HG02678 (cell line): ENCODE measurements around the gene SORBS1.

Source experiments
- ATAC-seq: cut with Tn5 transposase; IDR thresholded peaks from one replicate; pipeline ENCODE4 v1.9.1; 2021; ENCODE audit warnings: mild to moderate bottlenecking, moderate library complexity; ENCODE audit not compliant: unreplicated experiment

Gene SORBS1

DNA sequence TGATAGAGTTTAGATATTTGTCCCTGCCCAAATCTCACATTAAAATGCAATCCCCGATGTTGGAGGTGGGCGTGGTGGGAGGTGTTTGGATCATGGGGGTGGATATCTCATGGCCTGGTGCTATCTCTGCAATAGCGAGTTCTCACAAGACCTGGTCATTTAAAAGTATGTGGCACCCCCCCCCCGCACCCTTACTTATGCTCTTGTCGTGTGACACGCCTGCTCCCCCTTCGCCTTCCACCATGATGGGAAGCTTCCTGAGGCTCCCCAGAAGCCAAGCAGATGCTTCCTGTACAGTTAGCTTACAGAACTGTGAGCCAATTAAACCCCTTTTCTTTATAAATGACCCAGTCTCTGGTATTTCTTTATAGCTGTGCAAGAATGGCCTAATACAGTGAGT, 118.8 kb downstream of the SORBS1 start:
- no peak for ATAC-seq

DNA sequence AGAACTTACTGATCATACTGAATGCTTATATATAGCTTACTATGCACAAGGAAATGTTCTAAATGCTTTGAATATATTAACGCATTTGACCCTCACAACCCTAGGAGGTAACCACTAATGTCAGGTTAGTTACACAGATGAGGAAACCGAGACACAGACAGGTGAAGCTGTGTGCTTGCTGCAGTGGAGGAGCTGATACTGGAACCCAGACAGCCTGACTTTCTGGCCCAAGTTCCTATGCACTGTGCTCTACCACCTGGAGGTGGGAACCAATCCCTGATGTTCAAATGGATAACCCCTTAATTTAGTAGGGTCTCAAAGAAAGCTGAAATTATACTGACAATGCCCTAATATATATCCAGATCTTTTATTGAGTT, 119.6 kb downstream of the SORBS1 start:
- ATAC-seq, result no peak

DNA sequence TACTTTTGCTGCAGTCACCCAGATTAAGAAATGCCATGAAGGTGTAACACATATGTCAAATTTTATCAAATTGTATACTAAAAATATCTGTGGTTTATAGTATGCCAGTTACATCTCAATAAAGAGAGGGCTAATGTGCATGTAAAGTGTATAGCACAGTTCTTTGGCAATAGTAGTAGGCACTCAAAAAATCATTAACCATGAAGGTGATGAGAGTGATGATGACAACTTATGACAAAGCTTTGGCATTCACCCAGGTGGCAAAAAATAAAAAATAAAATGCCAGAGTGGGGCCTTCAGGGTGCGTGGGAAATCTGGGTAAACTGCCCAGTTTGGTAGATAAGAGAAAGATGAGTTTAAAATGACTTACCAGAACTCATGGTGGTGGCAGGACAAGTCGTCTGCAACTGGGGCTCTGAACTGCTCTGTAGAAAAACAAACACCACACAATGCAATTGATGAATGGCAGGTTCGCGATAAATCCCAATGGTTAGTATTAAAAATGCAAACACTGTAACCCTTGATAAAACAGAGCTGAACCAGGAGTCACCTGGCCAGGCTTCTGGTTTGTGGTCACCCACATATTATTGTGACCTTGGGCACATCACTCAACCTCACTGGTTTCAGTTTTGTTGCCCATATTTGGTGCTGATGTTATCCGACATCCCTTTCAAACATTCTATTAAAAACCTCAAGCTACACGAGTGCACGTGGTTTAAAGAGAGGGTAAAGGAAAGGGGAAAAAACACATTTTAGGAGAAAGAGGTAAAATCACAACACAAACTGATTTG, 120.2 kb downstream of the SORBS1 start:
- peak; percentile 86 for ATAC-seq

DNA sequence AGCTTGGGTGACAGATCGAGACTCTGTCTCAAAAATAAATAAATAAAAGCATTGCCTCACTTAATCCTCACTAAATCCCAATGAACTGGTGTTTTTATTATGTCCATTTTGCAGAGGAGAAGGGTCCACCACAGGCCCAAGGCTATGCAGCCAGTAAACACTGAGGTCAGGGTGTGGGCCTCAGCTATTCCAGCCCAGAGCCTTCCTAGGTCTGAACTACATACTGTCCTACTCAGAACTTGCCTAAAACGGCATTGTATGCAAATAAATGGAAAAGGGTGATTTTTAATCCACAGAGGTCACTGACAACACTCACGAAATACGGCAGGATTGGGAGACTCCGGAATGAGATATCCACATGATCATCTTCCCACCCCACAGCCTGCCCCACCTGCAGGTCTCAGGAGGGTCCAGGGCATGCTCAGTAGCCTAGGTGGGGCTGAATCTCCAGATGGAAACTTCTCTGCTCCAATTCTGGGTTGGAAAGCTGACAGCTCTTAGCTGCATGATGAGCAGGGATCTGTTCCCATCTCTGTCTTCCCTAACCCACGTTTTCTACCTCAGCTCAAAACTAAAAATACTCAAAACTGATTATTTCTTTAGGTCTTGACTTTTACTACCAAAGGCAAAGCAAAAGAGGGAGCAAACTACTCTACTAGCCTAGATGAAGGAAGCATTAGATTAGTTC, 121.0 kb downstream of the SORBS1 start:
- no peak for ATAC-seq

DNA sequence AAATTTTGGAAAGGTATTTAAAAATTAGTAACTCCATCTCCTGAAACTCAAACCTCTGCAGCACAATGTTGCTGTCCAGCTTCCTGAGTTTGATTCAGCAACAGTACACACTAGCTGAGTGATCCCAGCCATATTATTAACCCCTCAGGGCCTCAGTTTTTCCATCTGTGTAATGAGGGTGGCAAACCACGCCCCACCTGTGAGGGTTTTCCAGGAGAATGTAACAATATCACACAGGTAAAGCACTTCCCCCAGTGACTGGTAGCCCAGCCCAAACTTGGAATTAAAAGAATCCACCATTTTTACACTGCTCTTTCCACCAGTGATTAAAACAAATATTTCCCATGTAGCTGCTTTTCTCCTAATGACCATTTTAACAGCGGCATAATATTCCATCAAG, 122.4 kb downstream of the SORBS1 start:
- ATAC-seq, result no peak

DNA sequence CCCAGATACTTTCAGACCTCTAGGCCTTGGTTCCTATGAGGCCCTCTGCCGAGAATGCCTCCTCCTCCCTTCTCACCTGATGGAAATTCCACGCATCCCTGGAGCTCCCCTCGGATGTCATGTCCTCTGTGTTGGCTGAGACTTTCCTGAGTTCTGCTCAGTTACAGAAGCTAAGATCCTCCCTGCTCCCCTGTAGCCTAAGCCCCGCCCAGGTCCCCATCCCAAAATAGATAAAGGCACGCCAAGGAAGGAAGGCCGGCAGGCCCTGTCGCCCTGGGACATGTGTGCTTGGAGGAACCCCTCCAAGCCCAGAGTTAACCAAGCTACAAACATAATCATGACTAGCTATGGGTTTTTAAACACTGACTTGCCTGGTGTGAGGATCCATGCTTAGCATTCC, 123.5 kb downstream of the SORBS1 start:
- no peak for ATAC-seq

DNA sequence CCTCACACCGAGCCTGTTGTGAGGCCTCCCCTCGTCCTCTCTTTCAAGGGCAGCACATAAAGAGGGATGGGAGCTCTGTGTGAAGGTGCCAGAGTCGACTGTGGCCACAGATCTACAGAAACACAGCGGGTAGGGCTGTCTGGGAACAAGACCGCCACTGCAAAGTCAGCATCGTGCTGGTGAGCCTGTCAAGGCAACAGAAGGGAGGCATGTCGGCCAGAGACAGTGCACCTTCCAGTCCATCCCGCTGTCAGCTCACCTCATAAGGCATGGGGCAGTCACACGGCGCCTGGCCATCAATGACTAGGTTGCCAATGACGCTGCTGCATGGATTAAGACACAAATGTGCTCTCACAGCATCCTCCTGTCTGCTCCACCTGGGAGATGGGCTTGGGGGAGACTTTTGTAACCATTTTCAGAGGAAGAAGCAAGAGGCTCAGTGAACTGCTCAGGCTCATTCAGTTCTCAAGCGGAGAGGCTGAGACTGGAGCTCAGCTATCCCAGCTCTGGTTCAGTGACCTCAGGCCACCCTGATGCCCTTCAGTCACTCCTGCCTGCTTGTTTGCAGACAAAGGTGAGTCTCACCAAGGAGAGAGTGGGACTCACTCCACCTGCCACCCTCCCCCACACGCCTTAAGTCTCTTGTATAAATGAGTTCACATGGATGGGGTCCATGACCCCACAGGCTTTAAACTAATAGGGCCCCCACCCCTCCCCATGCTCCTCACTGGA, 125.5 kb downstream of the SORBS1 start:
- ATAC-seq, result no peak

DNA sequence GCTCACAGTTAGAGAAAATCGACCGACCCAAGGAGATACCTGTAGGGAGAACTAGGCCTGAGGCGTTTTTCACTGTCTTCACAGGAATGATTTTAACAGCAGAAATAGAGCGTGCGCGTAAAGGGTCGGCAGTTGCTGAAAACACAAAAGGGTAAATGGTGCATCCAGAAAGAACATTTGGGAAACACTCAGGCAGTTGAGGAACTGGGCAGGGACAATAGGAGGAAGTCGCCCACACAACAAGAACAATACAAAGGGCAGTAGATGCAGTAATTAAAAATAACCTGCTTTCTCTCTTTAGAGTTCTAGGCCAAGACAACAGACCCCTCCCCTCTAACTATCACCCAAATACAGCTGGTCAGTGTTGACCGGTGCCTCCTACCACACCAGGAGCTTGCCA, 126.6 kb downstream of the SORBS1 start:
- ATAC-seq, result no peak

DNA sequence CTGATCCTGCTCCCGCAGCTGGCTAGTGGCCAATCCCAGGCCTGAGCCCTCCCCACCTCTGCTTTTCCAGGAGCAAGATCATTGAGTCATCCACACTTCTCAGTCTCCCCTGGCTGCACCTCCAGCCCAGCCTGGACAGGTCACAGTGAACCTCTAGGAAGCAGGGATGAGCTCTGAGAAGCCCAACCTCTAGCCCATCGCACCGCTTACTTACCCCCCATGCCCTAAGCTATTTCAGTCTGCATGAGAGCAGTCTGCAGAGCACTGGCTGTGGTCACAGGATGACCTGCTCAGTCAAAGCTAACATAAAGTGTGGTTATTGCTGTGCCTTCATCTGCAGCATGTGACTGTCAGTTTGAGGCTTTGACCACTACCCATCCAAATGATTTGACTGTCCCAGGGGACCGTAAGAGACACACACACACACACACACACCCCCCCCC, 129.2 kb downstream of the SORBS1 start:
- ATAC-seq, result peak; percentile 46

DNA sequence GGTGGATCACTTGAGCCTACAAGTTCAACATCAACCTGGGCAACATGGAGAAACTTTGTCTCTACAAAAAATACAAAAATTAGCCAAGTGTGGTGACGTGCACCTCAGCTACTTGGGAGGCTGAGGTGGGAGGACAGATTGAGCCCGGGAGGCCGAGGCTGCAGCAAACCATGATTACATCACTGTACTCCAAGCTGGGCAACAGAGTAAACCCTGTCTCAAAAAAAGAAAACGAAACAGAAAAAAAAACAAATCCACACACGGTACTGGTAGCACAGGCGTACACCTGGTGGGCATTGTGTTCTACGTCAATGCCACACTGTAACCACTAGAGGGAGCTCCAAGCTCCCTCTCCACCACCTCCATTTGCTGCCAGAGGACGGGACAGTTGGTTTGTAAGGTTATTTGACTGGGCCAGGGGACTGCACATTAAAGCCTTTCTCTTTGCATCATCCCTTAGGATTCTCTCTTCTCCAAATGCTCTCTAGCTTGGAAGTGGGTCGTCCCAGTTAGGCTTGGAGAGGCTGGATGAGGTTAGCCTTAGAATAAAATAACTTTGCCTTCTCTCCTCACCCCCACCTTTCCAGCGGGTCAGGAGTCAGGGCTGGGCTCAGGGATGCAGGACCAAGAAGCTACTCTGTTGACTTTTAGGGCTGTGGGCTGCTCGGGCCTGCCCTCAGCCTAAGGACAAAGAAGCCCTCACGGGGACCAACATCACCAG, 130.8 kb downstream of the SORBS1 start:
- peak; percentile 91 for ATAC-seq

DNA sequence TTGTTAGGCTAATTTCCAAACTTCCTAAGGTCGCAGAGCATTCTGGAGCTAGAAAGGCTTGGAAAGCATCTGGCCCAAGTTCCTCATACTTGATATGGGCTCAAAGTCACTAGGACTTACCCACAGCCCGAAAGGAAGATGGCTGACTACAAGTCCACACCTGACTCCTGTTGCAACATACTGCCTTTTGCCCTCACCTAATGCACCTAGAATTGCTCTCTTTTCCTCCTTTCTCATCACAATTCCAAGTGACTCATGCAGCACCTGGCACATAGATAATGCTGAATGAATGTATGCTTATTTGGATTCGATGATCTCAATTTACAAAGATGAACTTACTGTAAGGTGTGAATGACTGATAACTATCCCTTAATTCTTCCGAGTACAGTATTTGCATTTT, 131.5 kb downstream of the SORBS1 start:
- ATAC-seq, result no peak

DNA sequence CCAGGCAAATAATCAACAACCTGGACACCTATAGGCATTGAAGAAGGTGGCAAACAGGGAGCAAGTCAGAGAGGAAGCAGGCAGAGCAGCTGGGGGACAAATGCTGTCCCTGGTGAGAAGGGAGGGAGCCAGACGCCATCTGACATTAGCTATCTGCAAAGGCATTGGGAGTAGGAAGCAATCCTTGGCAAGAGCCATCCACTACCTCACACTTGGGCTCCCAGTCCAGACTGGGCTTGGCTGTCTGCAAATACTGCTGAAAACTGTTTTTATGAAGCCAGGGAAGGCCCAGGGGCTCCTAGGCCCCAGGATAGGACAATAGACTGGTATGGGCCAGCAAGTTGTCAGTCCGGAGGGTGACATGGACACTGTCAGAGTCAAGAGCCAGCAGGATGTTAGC, 132.5 kb downstream of the SORBS1 start:
- no peak for ATAC-seq

DNA sequence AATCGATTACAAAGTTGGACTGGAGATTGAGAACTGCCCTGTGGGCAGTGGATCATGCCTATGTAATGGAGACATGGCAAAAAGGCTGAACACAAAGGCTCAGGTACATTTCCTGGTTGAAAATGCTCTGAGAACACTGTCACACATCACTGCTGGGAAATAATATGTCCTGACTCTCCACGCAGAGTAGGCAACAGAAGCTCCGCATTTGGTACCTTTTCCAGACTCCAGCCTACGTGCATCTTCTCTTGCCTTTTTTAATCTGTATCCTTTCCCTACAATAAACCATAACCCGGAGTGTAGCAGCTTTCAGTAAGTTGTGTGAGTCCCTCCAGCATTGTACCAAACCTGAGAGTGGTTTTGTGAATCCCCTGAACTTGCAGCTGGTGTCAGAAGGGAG, 134.7 kb downstream of the SORBS1 start:
- ATAC-seq, result no peak

DNA sequence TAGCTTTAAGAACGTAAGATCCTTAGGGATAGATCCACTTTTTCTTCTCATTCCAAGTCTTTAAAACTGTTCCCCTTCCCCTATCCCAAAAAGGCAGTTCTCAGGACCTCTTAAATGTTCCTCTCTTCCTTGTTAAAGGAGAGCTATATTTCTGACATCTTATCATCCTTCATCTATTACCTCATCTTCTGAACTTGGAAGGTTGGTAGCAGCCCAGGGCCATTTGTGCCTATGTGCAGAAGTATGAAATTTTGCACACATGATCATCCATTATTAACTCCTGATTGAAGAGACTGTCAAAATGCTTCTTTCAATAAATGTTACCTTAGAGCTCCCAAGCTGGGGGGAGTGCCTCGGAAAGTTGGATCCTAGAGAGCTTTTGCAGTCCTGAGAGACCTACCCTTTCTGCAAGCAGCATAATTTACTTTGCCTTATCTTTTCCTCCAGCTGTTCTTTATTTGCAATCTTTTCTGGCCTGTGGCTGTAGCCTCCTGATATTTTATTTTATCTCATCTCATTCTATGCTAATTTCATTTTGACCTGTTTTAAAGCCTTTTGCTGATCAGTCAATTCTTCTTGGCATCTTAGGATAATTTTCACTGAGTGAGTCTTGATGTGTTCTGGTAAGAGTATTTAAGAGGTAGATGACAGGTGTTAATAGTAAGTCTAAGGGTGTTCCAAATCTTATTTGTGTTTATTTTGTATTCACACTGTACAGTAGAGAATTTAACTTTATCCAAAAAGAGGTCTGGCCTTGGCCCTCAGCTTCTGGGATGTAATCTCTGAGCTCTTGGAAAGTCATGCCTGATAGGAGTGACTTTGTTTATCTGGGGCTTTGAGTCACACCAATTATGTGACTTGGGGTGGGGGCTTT, 135.3 kb downstream of the SORBS1 start:
- no peak for ATAC-seq

DNA sequence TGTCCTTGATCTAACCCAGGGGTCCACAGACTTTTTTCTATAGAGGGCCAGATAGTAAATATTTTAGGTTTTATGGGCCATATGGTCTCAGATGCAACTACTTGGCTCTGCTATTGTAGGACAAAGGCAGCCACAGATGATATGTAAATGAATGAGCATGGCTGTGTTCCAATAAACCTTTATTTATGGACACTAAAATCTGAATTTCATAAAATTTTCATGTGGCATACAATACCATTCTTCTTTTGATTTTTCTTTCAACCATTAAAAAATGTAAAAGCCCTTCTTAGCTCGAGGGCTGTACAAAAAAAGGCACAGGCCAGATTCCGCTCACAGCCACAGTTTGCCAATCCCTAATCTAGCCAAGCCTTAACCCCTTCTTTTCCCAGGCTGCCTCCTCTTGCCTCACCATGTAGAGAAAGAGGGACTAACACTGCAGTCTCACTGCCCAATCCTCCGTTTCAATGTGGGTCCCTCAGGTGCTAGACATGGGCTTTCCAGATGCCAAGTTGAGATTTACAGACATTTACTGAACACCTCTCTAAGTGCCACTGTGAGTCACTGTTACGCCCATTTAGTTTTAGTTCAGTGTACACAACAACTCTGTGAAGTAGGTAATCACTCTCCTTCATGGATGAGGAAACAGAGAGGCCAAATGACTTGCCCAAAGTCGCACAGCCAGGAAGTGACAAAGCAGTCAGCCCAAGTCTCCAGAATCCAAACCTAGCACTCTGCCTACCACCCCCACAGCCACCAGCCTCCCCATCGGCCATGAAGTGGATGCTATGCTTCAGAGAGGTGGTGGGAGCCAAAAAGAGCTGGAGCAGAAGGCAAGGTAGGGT, 137.8 kb downstream of the SORBS1 start:
- ATAC-seq, result no peak

DNA sequence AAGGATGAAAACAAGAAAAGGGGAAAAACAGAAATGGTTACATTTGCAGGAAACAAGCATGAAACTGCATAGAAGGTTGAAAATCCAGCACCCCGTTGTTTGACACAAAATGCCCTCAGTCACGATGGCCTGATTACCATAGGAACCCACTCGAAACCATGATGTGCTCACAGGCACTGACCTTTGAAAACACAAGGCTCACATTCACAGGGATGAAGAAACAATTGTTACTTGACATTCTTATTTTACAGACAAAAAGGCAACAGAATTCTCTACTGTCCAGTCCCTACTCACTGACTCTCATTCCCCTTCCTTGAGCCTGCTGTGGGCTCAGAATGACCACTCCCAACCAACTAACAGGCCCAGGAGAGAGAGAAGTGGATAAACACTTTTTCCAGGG, 138.9 kb downstream of the SORBS1 start:
- ATAC-seq, result no peak

DNA sequence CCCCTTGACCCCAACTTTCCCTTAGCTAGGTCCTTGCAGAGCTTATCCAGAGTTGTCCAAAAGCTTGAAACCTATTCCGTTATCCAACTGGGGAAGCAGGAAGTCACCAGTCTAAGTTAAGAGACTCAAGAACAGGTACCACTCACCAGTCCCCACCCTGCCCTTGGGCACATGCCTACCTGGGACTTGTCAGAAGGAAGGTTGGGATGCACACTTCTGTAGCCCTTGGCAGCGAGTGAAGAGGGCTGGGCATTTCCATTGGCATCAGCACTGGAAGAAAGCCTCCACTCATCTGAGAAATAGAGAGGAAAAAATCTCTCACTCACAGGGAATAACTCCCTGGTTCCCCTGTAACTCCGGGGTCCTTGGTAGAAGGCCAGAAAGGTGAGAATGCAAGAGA, 139.4 kb downstream of the SORBS1 start:
- no peak for ATAC-seq

DNA sequence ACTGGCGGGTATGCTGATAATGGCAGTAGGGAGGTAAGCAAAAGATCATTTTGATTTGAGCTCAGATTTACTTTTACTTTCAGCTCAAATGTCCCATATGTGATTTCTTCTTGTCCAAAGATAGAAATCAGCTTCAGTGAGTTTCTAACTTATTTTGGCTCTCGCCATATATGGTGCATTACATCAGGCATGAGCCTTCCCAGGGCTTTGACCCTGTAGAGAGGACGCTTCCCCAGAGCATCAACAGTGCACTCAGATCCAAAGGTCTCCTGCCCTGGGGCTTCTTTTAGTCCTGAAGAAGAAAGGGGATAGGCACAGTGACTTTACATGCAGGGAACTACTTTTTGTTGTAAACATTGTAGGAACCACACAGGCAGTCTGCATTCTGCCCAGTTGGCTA, 141.8 kb downstream of the SORBS1 start:
- no peak for ATAC-seq

DNA sequence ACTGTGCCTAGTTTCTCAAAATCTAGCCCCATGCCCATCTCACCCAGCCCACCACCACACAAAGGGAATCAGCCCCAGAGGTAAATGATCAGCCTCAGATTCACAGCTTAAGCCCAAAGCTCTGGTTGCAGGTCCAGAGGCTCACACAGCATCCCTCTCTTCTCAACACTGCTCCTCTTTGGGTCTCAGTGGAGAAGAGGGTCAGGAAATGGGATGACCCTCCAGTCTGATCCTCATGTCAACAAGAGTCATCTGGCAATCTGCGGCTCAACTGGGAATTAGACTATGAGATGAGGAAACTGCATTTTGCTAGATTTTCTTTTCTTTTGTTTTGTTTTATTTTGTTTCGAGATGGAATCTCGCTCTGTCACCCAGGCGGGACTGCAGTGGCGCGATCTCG, 144.2 kb downstream of the SORBS1 start:
- ATAC-seq, result no peak
